GM23338 (cell line): ENCODE data around the gene WIPF3. TPM values are rescaled to one million over a fixed set of nuclear protein-coding genes. Genes with fewer than 3 reads are reported as not detected.
A peak's percentile ranks its signal among the peaks of the same experiment; 100 is the strongest.

ENCODE experiments used
- ATAC-seq: fragments of 200-7000 bp; cut with Tn5 transposase; 3 replicates; pipeline ENCODE4 v1.9.1; 2020
- DNase-seq: peaks from one replicate; pipeline ENCODE4 v3.0.0-alpha.2; 2015; ENCODE audit warnings: low spot score
- H2AFZ ChIP-seq: fragments of 200-600 bp; sonication (generic); 2 replicates; pipeline ENCODE4 v1.8.0; 2016; ENCODE audit warnings: antibody characterized with exemption, mild to moderate bottlenecking, moderate library complexity
- H3F3A ChIP-seq: fragments of 200-600 bp; sonication (generic); replicated peaks from 2 replicates; pipeline ENCODE4 v1.8.0; 2017; ENCODE audit warnings: antibody characterized with exemption, mixed run types, low read depth
- H3K27ac ChIP-seq: fragments of 200-600 bp; sonication (generic); 2 replicates; pipeline ENCODE4 v1.6.1; 2016; ENCODE audit warnings: low read depth
- H3K27me3 ChIP-seq: fragments of 200-600 bp; sonication (generic); 2 replicates; pipeline ENCODE4 v1.8.0; 2016; ENCODE audit warnings: mild to moderate bottlenecking, mixed run types, moderate library complexity; ENCODE audit not compliant: insufficient read depth
- H3K36me3 ChIP-seq: fragments of 200-600 bp; sonication (generic); 2 replicates; pipeline ENCODE4 v1.8.0; 2016; ENCODE audit warnings: mild to moderate bottlenecking; ENCODE audit not compliant: insufficient read depth
- H3K4me1 ChIP-seq: fragments of 200-600 bp; sonication (generic); 2 replicates; pipeline ENCODE4 v1.8.0; 2016; ENCODE audit warnings: mild to moderate bottlenecking, moderate library complexity; ENCODE audit not compliant: insufficient read depth
- H3K4me2 ChIP-seq: fragments of 200-600 bp; sonication (generic); 2 replicates; pipeline ENCODE4 v1.7.1; 2017; ENCODE audit warnings: mixed run types
- H3K4me3 ChIP-seq: fragments of 200-600 bp; sonication (generic); 2 replicates; pipeline ENCODE4 v1.6.1; 2016; ENCODE audit warnings: mixed run types
- H3K79me2 ChIP-seq: fragments of 200-600 bp; sonication (generic); replicated peaks from 2 replicates; pipeline ENCODE4 v1.8.0; 2017; ENCODE audit warnings: mild to moderate bottlenecking; ENCODE audit not compliant: insufficient read depth
- H3K9me2 ChIP-seq: fragments of 200-600 bp; sonication (generic); 2 replicates; pipeline ENCODE4 v1.8.0; 2017; ENCODE audit not compliant: insufficient read depth
- H4K20me1 ChIP-seq: fragments of 200-600 bp; sonication (generic); replicated peaks from 2 replicates; pipeline ENCODE4 v1.8.0; 2017; ENCODE audit warnings: mild to moderate bottlenecking; ENCODE audit not compliant: insufficient read depth
- H3K27ac Mint-ChIP-seq: 2 replicates; pipeline ENCODE4 v1.8.0; 2020; ENCODE audit warnings: inconsistent platforms, mild to moderate bottlenecking, moderate library complexity, mixed read lengths
- H3K27me3 Mint-ChIP-seq: 3 replicates; pipeline ENCODE4 v1.8.0; 2022; ENCODE audit warnings: low read depth, mild to moderate bottlenecking, moderate library complexity, mixed read lengths, inconsistent platforms; ENCODE audit not compliant: insufficient read depth, poor library complexity
- H3K36me3 Mint-ChIP-seq: 3 replicates; pipeline ENCODE4 v1.8.0; 2021; ENCODE audit warnings: low read depth, mild to moderate bottlenecking, inconsistent platforms, moderate library complexity, mixed read lengths
- H3K4me1 Mint-ChIP-seq: 3 replicates; pipeline ENCODE4 v1.8.0; 2020; ENCODE audit warnings: mild to moderate bottlenecking, inconsistent platforms, mixed read lengths
- H3K4me3 Mint-ChIP-seq: 3 replicates; pipeline ENCODE4 v1.8.0; 2021; ENCODE audit warnings: moderate library complexity, mild to moderate bottlenecking, inconsistent platforms, mixed read lengths
- H3K9me3 Mint-ChIP-seq: 3 replicates; pipeline ENCODE4 v1.8.0; 2020; ENCODE audit warnings: moderate library complexity, mild to moderate bottlenecking, inconsistent platforms, mixed read lengths
- CREB1 ChIP-seq: fragments of 250-450 bp; sonication (Bioruptor Pico); IDR thresholded peaks from 2 replicates; pipeline ENCODE4 v1.5.0; 2020; ENCODE audit warnings: low read depth, mild to moderate bottlenecking, moderate library complexity
- CTCF ChIP-seq, 2 experiments: fragments of 200-600 bp in 1 of 2; sonication (generic) in 1 of 2; conservative IDR thresholded peaks; 2 replicates each; pipeline versions ENCODE4 v1.5.1 to v1.6.1; 2016 to 2017; ENCODE audit warnings: antibody characterized with exemption in 2 of 2, low read depth in 2 of 2, mild to moderate bottlenecking in 2 of 2, moderate library complexity in 1 of 2
- ETS1 ChIP-seq: IDR thresholded peaks from 2 replicates; pipeline ENCODE4 v1.6.1; 2016; ENCODE audit warnings: antibody characterized with exemption
- EZH2 ChIP-seq: fragments of 200-600 bp; sonication (generic); IDR thresholded peaks from one replicate; pipeline ENCODE4 v1.8.0; 2017; ENCODE audit warnings: antibody characterized with exemption, mild to moderate bottlenecking, low read depth; ENCODE audit not compliant: unreplicated experiment
- EZH2phosphoT487 ChIP-seq: fragments of 200-600 bp; sonication (generic); IDR thresholded peaks from one replicate; pipeline ENCODE4 v1.8.1; 2018; ENCODE audit warnings: antibody characterized with exemption; ENCODE audit not compliant: unreplicated experiment
- JUNB ChIP-seq: IDR thresholded peaks from one replicate; pipeline ENCODE4 v1.6.1; 2016; ENCODE audit warnings: antibody characterized with exemption; ENCODE audit not compliant: unreplicated experiment
- NANOG ChIP-seq: IDR thresholded peaks from 2 replicates; pipeline ENCODE4 v1.6.1; 2016; ENCODE audit warnings: antibody characterized with exemption, borderline replicate concordance
- POLR2AphosphoS5 ChIP-seq: IDR thresholded peaks from 2 replicates; pipeline ENCODE4 v1.6.1; 2016; ENCODE audit warnings: antibody characterized with exemption, low read depth
- REST ChIP-seq: IDR thresholded peaks from one replicate; pipeline ENCODE4 v1.6.1; 2018; ENCODE audit warnings: antibody characterized with exemption; ENCODE audit not compliant: unreplicated experiment
- STAT1 ChIP-seq: IDR thresholded peaks from one replicate; pipeline ENCODE4 v1.6.1; 2016; ENCODE audit warnings: antibody characterized with exemption; ENCODE audit not compliant: unreplicated experiment
- ZNF114 ChIP-seq: fragments of 250-450 bp; sonication (Bioruptor Pico); IDR thresholded peaks from 2 replicates; pipeline ENCODE4 v1.5.0; 2020; ENCODE audit warnings: mild to moderate bottlenecking, moderate library complexity
- ZNF331 ChIP-seq: fragments of 250-450 bp; sonication (Bioruptor Pico); IDR thresholded peaks from 2 replicates; pipeline ENCODE4 v1.5.0; 2020; ENCODE audit warnings: low read depth, mild to moderate bottlenecking, moderate library complexity
- polyA plus RNA-seq: library from polyadenylated mRNA; unstranded; fragments of >200 nt; fragmentation: Nextera tagmentation; extraction: Ambion mirVana; gene quantifications from 2 replicates; pipeline ENCODE4 v1.2.1, GENCODE V29; 2016
- total RNA-seq: library from RNA; depleted of rRNA; stranded (reverse); fragments of >200 nt; shearing (Covaris generic); gene quantifications from 2 replicates; pipeline ENCODE4 v1.2.3, GENCODE V29; 2014

The WIPF3 gene
- total and polyA plus RNA-seq, 2 experiments from 2014 or later: 5.7 to 11.4 TPM

- no peak for DNase-seq
- Histone ChIP-seq H4K20me1 (no peaks in the 10 kb centered on the region), H3K4me3 (no peak overlapping the region), H3K9me2 (no peaks in the 10 kb centered on the region), H3K27me3 (no peaks in the 10 kb centered on the region), H2AFZ (no peak overlapping the region), H3F3A (no peaks in the 10 kb centered on the region), H3K4me2 (no peak overlapping the region), H3K36me3 (no peaks in the 10 kb centered on the region), H3K4me1 (no peaks in the 10 kb centered on the region), H3K79me2 (no peaks in the 10 kb centered on the region), H3K27ac (no peak overlapping the region)
- Mint-ChIP-seq H3K4me1 (peaks cover 22% of the 10 kb centered on the region), H3K36me3 (no peaks in the 10 kb centered on the region), H3K27ac (no peak overlapping the region), H3K27me3 (peaks cover 13% of the 10 kb centered on the region), H3K4me3 (no peak overlapping the region), H3K9me3 (no peaks in the 10 kb centered on the region)
- no peak for TF ChIP-seq ETS1
- no peak for TF ChIP-seq EZH2
- no peak for TF ChIP-seq JUNB
- no peak for TF ChIP-seq CREB1 (CRISPR knock-in tag)
- TF ChIP-seq STAT1: no peak
- no peak for TF ChIP-seq ZNF331 (CRISPR knock-in tag)
- no peak for TF ChIP-seq EZH2phosphoT487
- TF ChIP-seq CTCF (conservative IDR thresholded peaks at IDR 0.05; ENCODE audit: low read depth in 2 of 2): no peak
- no peak for TF ChIP-seq POLR2AphosphoS5
- no peak for TF ChIP-seq REST
- TF ChIP-seq NANOG: no peak
- TF ChIP-seq ZNF114 (CRISPR knock-in tag): no peak
- peak; percentile 37 for ATAC-seq
These were observed 37.4 kb downstream of the WIPF3 start for GRCh38 chr7:29843726-29844125.
